Glomerular endothelial cell (primary cell): Measurements from ENCODE around the gene TAS2R31. TPM values are rescaled to one million over a fixed set of nuclear protein-coding genes. Genes with fewer than 3 reads are reported as not detected.

Source experiments
- DNase-seq: peaks from one replicate; pipeline ENCODE4 v3.0.0-alpha.2; 2011; ENCODE audit warnings: low read depth, low spot score; ENCODE audit errors: extremely low read depth
- total RNA-seq: library from RNA; depleted of rRNA; stranded (reverse); fragments of >200 nt; gene quantifications from 2 replicates; pipeline ENCODE4 v1.2.3, GENCODE V29; 2015

TAS2R31 gene
- total RNA-seq, 1 donor from 2014 or later: 2.9 TPM

DNA sequence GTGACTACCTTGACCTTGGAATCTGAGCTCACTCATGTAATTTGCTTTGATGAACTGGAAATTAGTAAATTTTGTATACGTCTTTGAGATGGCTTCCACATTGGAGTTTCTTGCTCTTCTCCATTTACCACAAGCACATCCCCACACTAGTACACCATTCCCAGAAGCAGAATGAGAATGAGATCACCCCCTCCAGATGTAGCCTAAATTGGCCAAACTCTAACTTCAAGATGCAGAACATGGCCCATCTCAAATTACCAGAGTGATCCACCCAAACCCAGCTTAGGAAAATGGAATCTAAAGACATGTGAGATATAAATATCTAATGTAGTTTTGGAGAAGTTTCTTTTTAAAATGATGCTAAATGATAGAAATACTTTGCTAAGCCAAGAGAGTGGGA, 23.6 kb downstream of the TAS2R31 start:
- DNase-seq: no peak

GRCh38 chr12:10998204-10998603, 33.0 kb downstream of the TAS2R31 start, which contains the start of gene TAS2R20:
Gene TAS2R20, minus strand, starts transcription at chr12:10998304. Its CDS starts 429 bp downstream, at chr12:10997875.
- DNase-seq: no peak

GRCh38 chr12:10994307-10994706, 36.9 kb downstream of the TAS2R31 start:
- DNase-seq: no peak

GRCh38 chr12:10989107-10989506, 42.1 kb downstream of the TAS2R31 start:
- DNase-seq: no peak

- DNase-seq: no peak
Observed at GRCh38 chr12:10986812-10987211, 44.4 kb downstream of the TAS2R31 start, which contains the start of gene TAS2R50. Gene TAS2R50, minus strand, starts transcription at chr12:10986912. Its CDS starts 52 bp downstream, at chr12:10986860.

GRCh38 chr12:10982244-10982643, 49.0 kb downstream of the TAS2R31 start:
- DNase-seq: no peak

Other genes starting within 250 kb of the TAS2R31 start
- 0.18 TPM in 1 of 2 replicates, not detected in the other for gene TAS2R7, start 228.8 kb downstream of the TAS2R31 start, total RNA-seq
- not detected in 2 replicates for gene TAS2R8, start 224.1 kb downstream of the TAS2R31 start, total RNA-seq
- gene TAS2R9, start 221.2 kb downstream of the TAS2R31 start, total RNA-seq: 0.18 TPM in 1 of 2 replicates, not detected in the other
- gene TAS2R10, start 205.0 kb downstream of the TAS2R31 start, total RNA-seq: 0.15 and 1.1 TPM in 2 replicates
- gene PRR4, start 181.9 kb downstream of the TAS2R31 start, total RNA-seq: 5.0 TPM in 1 of 2 replicates, not detected in the other
- 2.1 and 25.2 TPM in 2 replicates for gene PRH1, start 147.2 kb downstream of the TAS2R31 start, total RNA-seq
- gene TAS2R13, start 121.8 kb downstream of the TAS2R31 start, total RNA-seq: 2.7 TPM in 1 of 2 replicates, not detected in the other
- not detected in 2 replicates for gene PRH2, start 102.2 kb downstream of the TAS2R31 start, total RNA-seq
- 1.6 and 5.5 TPM in 2 replicates for gene TAS2R14, start 92.1 kb downstream of the TAS2R31 start, total RNA-seq
- gene TAS2R50, start 44.5 kb downstream of the TAS2R31 start, total RNA-seq: 0.15 and 2.0 TPM in 2 replicates
- 0.34 and 1.8 TPM in 2 replicates for gene TAS2R20, start 33.1 kb downstream of the TAS2R31 start, total RNA-seq
- 1.0 and 6.9 TPM in 2 replicates for gene TAS2R19, start 8.8 kb downstream of the TAS2R31 start, total RNA-seq
- gene TAS2R46, start 30.9 kb upstream of the TAS2R31 start, total RNA-seq: 1.6 TPM in 1 of 2 replicates, not detected in the other
- 1.3 TPM in 1 of 2 replicates, not detected in the other for gene TAS2R43, start 60.9 kb upstream of the TAS2R31 start, total RNA-seq
- gene TAS2R30, start 103.2 kb upstream of the TAS2R31 start, total RNA-seq: 0.73 and 3.5 TPM in 2 replicates
- 5.8 and 9.7 TPM in 2 replicates for gene SMIM10L1, start 139.8 kb upstream of the TAS2R31 start, total RNA-seq
- not detected in 2 replicates for gene TAS2R42, start 155.5 kb upstream of the TAS2R31 start, total RNA-seq
- gene PRB3, start 238.3 kb upstream of the TAS2R31 start, total RNA-seq: not detected in 2 replicates